Transverse colon (tissue), 4 donors: ENCODE results near the gene GFRAL. TPM values are rescaled to one million over a fixed set of nuclear protein-coding genes. Genes with fewer than 3 reads are reported as not detected.

ENCODE experiments used
- DNase-seq: peaks from one replicate; pipeline ENCODE4 v3.0.0-alpha.2; 2019
- H3K27ac ChIP-seq, 4 donors: fragments of 200-600 bp; sonication (generic); 2 replicates each; pipeline ENCODE4 v1.5.1; 2016 to 2018; ENCODE audit warnings: inconsistent platforms in 4 of 4
- H3K27me3 ChIP-seq: fragments of 200-600 bp; sonication (generic); 2 replicates; pipeline ENCODE4 v1.5.1; 2017; ENCODE audit warnings: inconsistent platforms
- H3K36me3 ChIP-seq, 4 donors: fragments of 200-600 bp; sonication (generic); 2 replicates each; pipeline ENCODE4 v1.5.1; 2017 to 2019; ENCODE audit warnings: inconsistent platforms in 4 of 4
- H3K4me1 ChIP-seq, 4 donors: fragments of 200-600 bp; sonication (generic); 2 replicates each; pipeline ENCODE4 v1.5.1; 2017 to 2020; ENCODE audit warnings: inconsistent platforms in 4 of 4
- H3K4me3 ChIP-seq, 4 donors: fragments of 200-600 bp; sonication (generic); 1 replicate in 1 of 4; 2 replicates in 3 of 4; pipeline versions ENCODE4 v1.5.1 to v1.6.1; 2017 to 2019; ENCODE audit warnings: inconsistent platforms in 4 of 4
- H3K9me3 ChIP-seq, 2 donors: fragments of 200-600 bp; sonication (generic); 2 replicates each; pipeline ENCODE4 v1.5.1; 2017 to 2019; ENCODE audit warnings: inconsistent platforms in 2 of 2
- CTCF ChIP-seq, 5 experiments: fragments of 200-600 bp in 3 of 5; fragments of 450-650 bp in 2 of 5; sonication (generic) in 3 of 5; IDR thresholded peaks; 1 replicate in 2 of 5; 2 replicates in 3 of 5; pipeline ENCODE4 v1.5.1; 2016 to 2017; ENCODE audit warnings: antibody characterized with exemption in 5 of 5, inconsistent platforms in 3 of 5, mild to moderate bottlenecking in 2 of 5, moderate library complexity in 1 of 5
- EP300 ChIP-seq: sonication (generic); formaldehyde crosslinking; IDR thresholded peaks from one replicate; pipeline ENCODE4 v1.6.1; 2017; ENCODE audit warnings: antibody characterized with exemption, low read depth
- POLR2A ChIP-seq: fragments of 450-650 bp; IDR thresholded peaks from one replicate; pipeline ENCODE4 v1.6.1; 2016; ENCODE audit warnings: antibody characterized with exemption, mild to moderate bottlenecking, moderate library complexity
- POLR2AphosphoS5 ChIP-seq, 3 donors: sonication (generic); formaldehyde crosslinking; IDR thresholded peaks; one replicate each; pipeline ENCODE4 v1.6.1; 2016; ENCODE audit warnings: antibody characterized with exemption in 3 of 3
- WGBS, 2 donors: methylation state at CpG; one replicate each; pipeline ENCODE4 v1.1.5; 2018; ENCODE audit warnings: low coverage in 1 of 2; 5-methylcytosine and 5-hydroxymethylcytosine counted together
- in situ Hi-C, 4 donors: fragments of 200-750 bp; cut with MboI; loops; one replicate each; pipeline versions ENCODE4 v1.15.0 to v1.15.1; 2017; ENCODE audit warnings: low sequenced_read_pairs in 3 of 4, low pct_ligation_motif_present in 1 of 4, low pct_unique_long_range_greater_than_20kb in 1 of 4
- intact Hi-C: fragments of 100-400 bp; cut with DNase I; formaldehyde crosslinking; loops from one replicate; pipeline ENCODE4 v1.15.1; 2023; ENCODE audit warnings: low total_unique reads
- total RNA-seq, 4 donors: library from RNA; depleted of rRNA; stranded (reverse); fragments of >200 nt; gene quantifications; one replicate each; pipeline ENCODE4 v1.1.0, GENCODE V29; 2016

Gene GFRAL
- total RNA-seq, 4 donors from 2014 or later: not detected

GRCh38 chr6:55445648-55446204 lies 118.5 kb downstream of the GFRAL start:
- WGBS, 2 donors: 0 to 2% methylated on average over 1 of the region's 1 CpG

GRCh38 chr6:55447891-55448290 lies 120.6 kb downstream of the GFRAL start:
- Histone ChIP-seq H3K36me3 (no peaks in the 10 kb centered on the region), H3K4me3 (no peak overlapping the region), H3K4me1 (no peaks in the 10 kb centered on the region), H3K9me3 (no peaks in the 10 kb centered on the region), H3K27ac (no peak overlapping the region), H3K27me3 (no peaks in the 10 kb centered on the region)
- DNase-seq: no peak
- in situ Hi-C loops: loop anchor here in 1 of 4 donors (25.0 kb wide), 1 partner anchor 439 kb away; the partner anchor contains the start of gene BMP5
- TF ChIP-seq POLR2A: no peak
- no peak for TF ChIP-seq EP300
- no peak for TF ChIP-seq POLR2AphosphoS5 (IDR thresholded peaks at IDR 0.05)
- TF ChIP-seq CTCF (IDR thresholded peaks at IDR 0.05): no peak
- intact Hi-C loops: no loop called here
- WGBS, 2 donors: 65 to 79% methylated on average over 2 to 3 of the region's 3 CpGs

More at GRCh38 chr6:55445648-55446204, 118.5 kb downstream of the GFRAL start:
- no peak overlapping the region for H3K4me3 ChIP-seq
- in situ Hi-C loops (loop anchor here in 1 of 4 donors (25.0 kb wide), 1 partner anchor 442 kb away; the partner anchor contains the start of gene BMP5), intact Hi-C loops (no loop called here)
- no peak for DNase-seq
- TF ChIP-seq EP300 (no peak), CTCF (IDR thresholded peaks at IDR 0.05) (peak in 4 of 5 experiments; percentile 31 to 52 (median 44))
- H3K27ac ChIP-seq: no peak overlapping the region
- H3K9me3 ChIP-seq: no peaks in the 10 kb centered on the region
- no peaks in the 10 kb centered on the region for H3K4me1 ChIP-seq
- no peaks in the 10 kb centered on the region for H3K27me3 ChIP-seq
- H3K36me3 ChIP-seq: no peaks in the 10 kb centered on the region

- TF ChIP-seq CTCF (IDR thresholded peaks at IDR 0.05) (no peak), EP300 (no peak), POLR2AphosphoS5 (IDR thresholded peaks at IDR 0.05) (no peak), POLR2A (no peak)
- intact Hi-C loops (no loop called here), in situ Hi-C loops (loop anchor here in 1 of 4 donors (25.0 kb wide), 1 partner anchor 439 kb away; the partner anchor contains the start of gene BMP5)
- Histone ChIP-seq H3K4me3 (no peak overlapping the region), H3K27ac (no peak overlapping the region), H3K9me3 (no peaks in the 10 kb centered on the region), H3K36me3 (no peaks in the 10 kb centered on the region), H3K27me3 (no peaks in the 10 kb centered on the region), H3K4me1 (no peaks in the 10 kb centered on the region)
- DNase-seq: no peak
Observed at GRCh38 chr6:55448451-55448850, 121.2 kb downstream of the GFRAL start.

GRCh38 chr6:55449225-55449624 lies 122.0 kb downstream of the GFRAL start:
- TF ChIP-seq POLR2A: no peak
- TF ChIP-seq EP300: no peak
- no peak for TF ChIP-seq CTCF (IDR thresholded peaks at IDR 0.05)
- no peak for TF ChIP-seq POLR2AphosphoS5 (IDR thresholded peaks at IDR 0.05)
- no peaks in the 10 kb centered on the region for H3K36me3 ChIP-seq
- no peaks in the 10 kb centered on the region for H3K4me1 ChIP-seq
- H3K4me3 ChIP-seq: no peak overlapping the region
- no peak for DNase-seq
- intact Hi-C loops: no loop called here
- 56 to 67% methylated on average over 3 of the region's 3 CpGs for WGBS, 2 donors
- H3K9me3 ChIP-seq: no peaks in the 10 kb centered on the region
- H3K27me3 ChIP-seq: no peaks in the 10 kb centered on the region
- no peak overlapping the region for H3K27ac ChIP-seq
- in situ Hi-C loops: loop anchor here in 1 of 4 donors (25.0 kb wide), 1 partner anchor 438 kb away; the partner anchor contains the start of gene BMP5
